CD4-positive, alpha-beta T cell treated with Interleukin-2 at 100 ng/mL for 4 hours (primary cell): ENCODE data around the gene FOXL2NB.
"Not testable (repeated sequence)": the region's sequence is repeated elsewhere in the genome, so short reads cannot be mapped to it uniquely, and the experiment has no call there.

Source experiments
- DNase-seq: peaks from one replicate; pipeline ENCODE4 v3.0.0-alpha.2; 2020; ENCODE audit warnings: low spot score

The FOXL2NB gene

GRCh38 chr3:138946663-138947494 lies at the start of gene FOXL2NB, which contains the start of gene FOXL2:
Gene FOXL2NB (plus strand): TSS chr3:138947217. CDS start chr3:138947365, 148 bp downstream.
Gene FOXL2 (minus strand): TSS chr3:138947137. CDS start chr3:138946722, 415 bp downstream.
- DNase-seq = no peak

GRCh38 chr3:138898301-138898700 lies 48.7 kb upstream of the FOXL2NB start:
- DNase-seq = no peak

GRCh38 chr3:138898708-138899107 lies 48.3 kb upstream of the FOXL2NB start:
- DNase-seq = no peak

GRCh38 chr3:138899351-138899991 lies 47.5 kb upstream of the FOXL2NB start:
- no peak for DNase-seq

GRCh38 chr3:138901567-138901966 lies 45.5 kb upstream of the FOXL2NB start:
- no peak for DNase-seq

GRCh38 chr3:138902171-138902570 lies 44.8 kb upstream of the FOXL2NB start:
- DNase-seq = no peak

- no peak for DNase-seq
Observed at GRCh38 chr3:138907539-138907938, 39.5 kb upstream of the FOXL2NB start.

GRCh38 chr3:138908846-138909245 lies 38.2 kb upstream of the FOXL2NB start:
- no peak for DNase-seq

GRCh38 chr3:138909904-138910303 lies 37.1 kb upstream of the FOXL2NB start:
- no peak for DNase-seq

GRCh38 chr3:138911621-138912020 lies 35.4 kb upstream of the FOXL2NB start:
- DNase-seq = no peak

GRCh38 chr3:138912237-138912636 lies 34.8 kb upstream of the FOXL2NB start:
- DNase-seq = no peak

GRCh38 chr3:138913766-138914165 lies 33.3 kb upstream of the FOXL2NB start:
- no peak for DNase-seq

- no peak for DNase-seq
Observed at GRCh38 chr3:138914870-138915502, 32.0 kb upstream of the FOXL2NB start.

GRCh38 chr3:138915503-138916498 lies 31.2 kb upstream of the FOXL2NB start:
- DNase-seq = peak; percentile 78

GRCh38 chr3:138916824-138917223 lies 30.2 kb upstream of the FOXL2NB start:
- DNase-seq = no peak

- no peak for DNase-seq
Observed at GRCh38 chr3:138919325-138919724, 27.7 kb upstream of the FOXL2NB start.

- DNase-seq = no peak
Observed at GRCh38 chr3:138921316-138922292, 25.4 kb upstream of the FOXL2NB start.

- DNase-seq = not testable (repeated sequence)
Observed at GRCh38 chr3:138922400-138922799, 24.6 kb upstream of the FOXL2NB start.

GRCh38 chr3:138923531-138923994 lies 23.5 kb upstream of the FOXL2NB start:
- DNase-seq = peak; percentile 86

GRCh38 chr3:138928727-138929372 lies 18.2 kb upstream of the FOXL2NB start:
- DNase-seq = no peak
